Activated CD8-positive, alpha-beta memory T cell treated with anti-CD3 and anti-CD28 coated beads for 48 hours (primary cell): ENCODE measurements around the gene PRIM2.
"Not testable (repeated sequence)": the region's sequence is repeated elsewhere in the genome, so short reads cannot be mapped to it uniquely, and the experiment has no call there.

ENCODE experiments used
- DNase-seq, 3 experiments: peaks; one replicate each; pipeline ENCODE4 v3.0.0-alpha.2; 2020; ENCODE audit warnings: low read depth in 2 of 3, low spot score in 2 of 3

The PRIM2 gene

GRCh38 chr6:57581586-57581985 lies 264.2 kb downstream of the PRIM2 start:
- DNase-seq = not testable (repeated sequence)

GRCh38 chr6:57601105-57601504 lies 283.7 kb downstream of the PRIM2 start:
- DNase-seq = not testable (repeated sequence)

DNA sequence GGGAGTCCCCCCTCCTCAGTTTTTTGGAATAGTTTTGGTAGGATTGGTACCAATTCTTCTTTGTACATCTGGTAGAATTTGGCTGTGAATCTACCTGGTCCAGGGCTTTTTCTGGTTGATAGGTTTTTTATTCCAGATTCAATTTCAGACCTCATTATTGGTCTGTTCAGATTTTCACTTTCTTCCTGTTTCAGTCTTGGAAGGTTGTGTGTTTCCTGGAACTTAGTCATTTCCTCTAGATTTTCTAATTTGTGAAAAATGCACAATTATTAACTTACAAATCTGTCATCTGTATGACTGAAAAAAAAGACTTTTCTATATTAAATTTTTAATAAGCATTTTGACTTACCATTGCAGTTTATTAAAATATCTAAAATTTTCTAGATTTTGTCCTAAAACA lies 287.9 kb downstream of the PRIM2 start:
- DNase-seq = not testable (repeated sequence)

- not testable (repeated sequence) for DNase-seq
Observed at GRCh38 chr6:57606331-57606730, 288.9 kb downstream of the PRIM2 start.

GRCh38 chr6:57610612-57611011 lies 293.2 kb downstream of the PRIM2 start:
- DNase-seq = not testable (repeated sequence)

DNA sequence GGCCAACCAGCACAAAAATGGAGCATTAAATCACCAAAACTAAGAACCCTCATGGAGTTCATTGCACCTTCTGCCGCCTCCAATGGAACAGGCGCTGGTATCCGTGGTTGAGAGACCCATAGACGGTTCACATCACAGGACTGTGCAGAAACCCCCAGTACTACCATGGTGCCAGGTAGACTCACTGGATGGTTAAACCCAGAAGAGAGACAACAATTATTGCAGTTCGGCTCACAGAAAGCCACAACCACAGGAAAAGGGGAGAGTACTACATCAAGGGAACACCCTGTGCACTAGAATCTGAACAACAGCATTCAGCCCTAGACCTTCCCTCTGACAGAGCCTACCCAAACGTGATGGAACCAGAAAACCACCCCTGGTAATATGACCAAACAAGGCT lies 301.5 kb downstream of the PRIM2 start:
- not testable (repeated sequence) for DNase-seq

DNA sequence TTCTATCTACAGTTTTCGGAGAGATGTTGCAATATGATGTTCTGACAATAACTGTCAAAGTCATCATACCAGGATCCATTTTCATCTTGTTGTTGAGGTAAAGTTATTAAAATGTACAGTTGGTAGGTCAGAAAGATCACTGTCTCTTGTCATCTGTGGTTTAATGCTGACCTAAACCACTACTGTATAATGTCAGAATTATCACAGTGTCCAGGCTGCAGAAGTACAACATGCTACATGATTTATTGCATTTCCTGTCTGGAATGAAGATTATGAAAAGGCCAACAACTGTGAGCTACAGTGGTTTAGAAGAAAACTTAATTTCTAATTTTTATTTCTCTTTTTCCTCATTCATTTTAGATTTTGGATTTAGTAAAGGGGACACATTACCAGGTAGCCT lies 314.3 kb downstream of the PRIM2 start:
- not testable (repeated sequence) for DNase-seq

GRCh38 chr6:57658526-57658925 lies 341.1 kb downstream of the PRIM2 start:
- not testable (repeated sequence) for DNase-seq

DNA sequence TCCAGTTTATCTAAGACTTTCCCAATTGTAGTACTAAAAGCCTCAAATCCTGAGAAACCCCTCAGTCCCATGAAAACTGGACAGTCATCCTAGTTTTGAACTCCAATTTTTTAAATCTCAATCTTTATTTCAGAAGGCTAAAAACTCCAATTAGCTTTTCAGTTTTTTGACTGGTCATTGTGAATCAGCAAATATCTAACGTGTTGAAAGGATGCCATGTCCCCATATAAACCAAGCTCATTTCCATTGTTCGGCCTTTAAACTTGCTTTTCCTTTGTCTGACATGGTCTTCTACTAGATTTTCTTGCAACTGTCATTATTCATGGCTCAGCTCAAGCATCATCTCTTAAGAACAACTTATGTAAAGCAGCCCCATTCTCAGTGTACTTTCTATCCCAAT lies 342.4 kb downstream of the PRIM2 start:
- not testable (repeated sequence) for DNase-seq

DNA sequence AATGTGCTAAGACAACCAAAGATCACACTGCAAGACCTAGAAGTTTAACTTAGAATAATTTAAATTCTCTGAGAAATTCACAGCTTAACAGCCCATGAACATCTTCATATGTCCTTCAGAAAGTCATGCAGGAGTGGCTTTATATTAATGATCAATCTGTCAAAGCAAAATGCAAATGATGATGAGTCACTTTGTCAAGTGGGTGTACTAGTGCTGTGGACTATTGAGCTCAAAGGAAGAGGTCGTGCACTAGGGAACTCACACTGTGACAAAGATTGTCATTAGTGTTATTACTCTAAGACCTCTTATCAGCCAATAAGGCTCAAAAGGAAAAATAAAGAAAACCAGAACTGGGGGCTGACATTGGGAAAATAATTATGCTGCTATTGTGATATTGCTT lies 343.5 kb downstream of the PRIM2 start:
- DNase-seq = not testable (repeated sequence)

- not testable (repeated sequence) for DNase-seq
Observed at GRCh38 chr6:57668108-57668507, 350.7 kb downstream of the PRIM2 start.

- DNase-seq = not testable (repeated sequence)
Observed at GRCh38 chr6:57671237-57671636, 353.8 kb downstream of the PRIM2 start.

DNA sequence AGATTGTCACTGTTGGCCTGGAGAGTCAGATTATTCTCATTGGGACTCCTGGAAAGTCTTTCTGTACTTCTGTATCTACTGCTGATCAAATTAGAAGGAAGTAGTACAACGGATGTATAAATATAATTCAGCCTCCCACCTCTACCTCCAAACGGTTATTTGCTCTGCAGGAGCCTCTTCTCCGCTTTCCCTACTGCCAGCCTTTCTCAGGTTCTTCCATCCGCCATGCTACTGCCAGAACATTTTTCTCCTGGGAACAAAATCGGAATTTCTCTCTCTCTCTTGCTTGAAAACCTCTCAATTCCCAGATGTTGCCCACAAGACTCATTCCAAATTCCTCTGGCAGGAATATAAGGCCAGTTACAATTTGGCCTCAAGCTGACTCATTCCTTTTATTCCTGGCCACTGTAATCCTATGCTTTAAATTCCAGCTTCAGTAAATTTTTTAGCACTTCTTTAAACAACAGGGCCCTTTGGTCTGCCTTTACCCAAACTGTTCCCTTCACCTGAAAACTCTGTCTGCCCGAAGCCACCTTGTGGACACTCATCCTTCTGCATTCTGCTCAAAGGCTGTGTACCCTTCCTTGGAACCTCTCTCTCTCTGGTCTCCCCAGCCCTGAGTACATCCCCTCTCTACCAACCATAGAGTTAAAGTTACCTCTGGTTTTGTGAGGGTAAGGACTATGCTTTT lies 354.7 kb downstream of the PRIM2 start:
- DNase-seq = not testable (repeated sequence)

- DNase-seq = not testable (repeated sequence)
Observed at GRCh38 chr6:57673281-57673680, 355.9 kb downstream of the PRIM2 start.

DNA sequence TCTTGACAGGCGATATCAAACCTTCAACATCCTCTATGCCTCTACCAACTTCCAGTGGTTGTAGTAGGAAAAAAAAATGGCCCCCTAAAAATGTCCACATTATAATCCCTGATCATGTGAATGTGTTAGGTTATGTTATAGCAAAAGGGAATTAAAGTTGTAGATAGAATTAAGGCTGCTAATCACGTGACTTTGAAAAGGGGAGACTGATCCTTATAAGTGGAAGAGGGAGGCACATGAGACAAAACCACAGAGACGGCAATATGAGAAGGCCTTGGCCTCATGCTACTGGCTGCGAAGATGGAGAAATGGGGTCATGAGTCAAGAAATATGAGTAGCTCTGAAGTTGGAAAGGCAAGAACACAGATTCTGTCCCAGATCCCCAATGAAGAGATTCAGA lies 358.0 kb downstream of the PRIM2 start:
- DNase-seq = not testable (repeated sequence)

GRCh38 chr6:57696382-57696781 lies 379.0 kb downstream of the PRIM2 start:
- DNase-seq = not testable (repeated sequence)
